Mesendoderm (in vitro differentiated cells): ENCODE data around the gene NTHL1.

ENCODE experiments used
- DNase-seq: peaks from one replicate; pipeline ENCODE4 v3.0.0; 2013
- H2AK5ac ChIP-seq: 2 replicates; pipeline ENCODE4 v1.6.1; 2013; ENCODE audit warnings: low read length, inconsistent platforms
- H2BK120ac ChIP-seq: 2 replicates; pipeline ENCODE4 v1.6.1; 2013; ENCODE audit warnings: low read depth, mild to moderate bottlenecking, low read length, moderate library complexity, mixed read lengths
- H2BK15ac ChIP-seq: replicated peaks from 2 replicates; pipeline ENCODE4 v1.6.1; 2013; ENCODE audit warnings: low read depth, mild to moderate bottlenecking, moderate library complexity
- H2BK5ac ChIP-seq: 2 replicates; pipeline ENCODE4 v1.6.1; 2013; ENCODE audit warnings: low read length, inconsistent platforms
- H3K18ac ChIP-seq: 2 replicates; pipeline ENCODE4 v1.6.1; 2013; ENCODE audit warnings: mild to moderate bottlenecking, low read length, mixed read lengths
- H3K23ac ChIP-seq: one replicate; pipeline ENCODE4 v1.6.1; 2013; ENCODE audit warnings: low read length
- H3K27ac ChIP-seq: 2 replicates; pipeline ENCODE4 v1.5.1; 2013; ENCODE audit warnings: low read depth, mild to moderate bottlenecking, inconsistent platforms, low read length, moderate library complexity
- H3K27me3 ChIP-seq: 2 replicates; pipeline ENCODE4 v1.6.1; 2013; ENCODE audit warnings: low read length, control low read depth, mild to moderate bottlenecking, inconsistent platforms; ENCODE audit not compliant: insufficient read depth, poor library complexity
- H3K36me3 ChIP-seq: 2 replicates; pipeline ENCODE4 v1.6.1; 2013; ENCODE audit warnings: low read length, inconsistent platforms; ENCODE audit not compliant: control insufficient read depth, insufficient read depth
- H3K4ac ChIP-seq: one replicate; pipeline ENCODE4 v1.6.1; 2013; ENCODE audit warnings: low read depth, mild to moderate bottlenecking, low read length, moderate library complexity
- H3K4me1 ChIP-seq: 2 replicates; pipeline ENCODE4 v1.6.1; 2013; ENCODE audit warnings: low read depth, low read length, inconsistent platforms; ENCODE audit not compliant: control insufficient read depth
- H3K4me2 ChIP-seq: 2 replicates; pipeline ENCODE4 v1.6.1; 2013; ENCODE audit warnings: low read length
- H3K4me3 ChIP-seq: 2 replicates; pipeline ENCODE4 v1.5.1; 2013; ENCODE audit warnings: mild to moderate bottlenecking, low read length
- H3K56ac ChIP-seq: one replicate; pipeline ENCODE4 v1.6.1; 2013; ENCODE audit warnings: low read length
- H3K79me1 ChIP-seq: 2 replicates; pipeline ENCODE4 v1.6.1; 2013; ENCODE audit warnings: low read length, inconsistent platforms
- H3K79me2 ChIP-seq: 2 replicates; pipeline ENCODE4 v1.6.1; 2013; ENCODE audit warnings: mild to moderate bottlenecking, low read length; ENCODE audit not compliant: control insufficient read depth, insufficient read depth
- H3K9ac ChIP-seq: 2 replicates; pipeline ENCODE4 v1.6.1; 2013; ENCODE audit warnings: low read length, inconsistent platforms
- H4K5ac ChIP-seq: one replicate; pipeline ENCODE4 v1.6.1; 2013; ENCODE audit warnings: low read length
- H4K8ac ChIP-seq: one replicate; pipeline ENCODE4 v1.6.1; 2013; ENCODE audit warnings: low read depth, mild to moderate bottlenecking, control low read depth, low read length, moderate library complexity
- WGBS: extraction: QIAGEN DNeasy Blood & Tissue Kit; methylation state at CpG from one replicate; pipeline ENCODE4 v1.1.7; 2013; ENCODE audit warnings: low lambda C conversion rate, missing lambda C conversion rate; ENCODE audit not compliant: insufficient coverage; ENCODE audit errors: extremely low coverage; 5-methylcytosine and 5-hydroxymethylcytosine counted together

Gene NTHL1

DNA sequence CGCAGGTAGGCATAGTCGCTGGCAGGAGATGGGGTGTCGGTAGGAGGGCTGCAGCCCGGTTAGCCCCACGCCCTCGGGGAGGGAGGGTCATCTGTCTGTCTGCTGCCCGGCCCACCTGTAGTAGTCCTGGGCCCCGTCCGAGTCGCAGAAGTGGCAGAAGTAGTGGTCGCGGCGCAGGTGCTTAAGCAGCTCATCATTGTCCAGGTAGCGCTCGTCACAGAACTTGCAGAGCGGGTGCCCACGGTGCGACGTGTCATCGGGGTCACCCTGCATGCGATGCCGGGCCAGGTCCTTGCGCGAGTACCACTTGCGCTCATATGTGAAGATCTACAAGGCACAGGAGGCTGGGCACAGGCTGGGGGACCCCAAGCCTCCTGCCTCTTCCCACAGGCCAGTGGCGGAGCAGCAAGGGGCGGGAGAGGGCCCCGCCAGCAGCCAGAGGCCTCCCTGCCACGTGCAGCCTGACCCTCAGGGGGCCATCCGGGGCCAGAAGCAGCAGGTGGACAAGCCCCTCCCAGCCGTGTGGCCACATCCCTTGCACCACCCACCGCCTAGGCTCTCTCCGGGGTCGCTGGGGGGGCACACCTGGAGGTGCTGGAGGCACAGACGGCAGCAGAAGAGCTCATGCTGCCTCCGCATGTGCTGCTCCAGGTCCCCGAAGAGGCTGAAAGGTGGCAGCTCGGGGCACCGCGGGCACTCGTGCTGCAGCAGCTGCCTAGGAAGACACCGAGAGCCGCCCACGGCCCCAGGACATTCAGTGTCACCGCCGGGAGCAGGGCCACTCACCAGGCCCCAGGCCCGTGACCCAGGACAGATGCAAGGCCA lies 45.0 kb downstream of the NTHL1 start:
- Histone ChIP-seq H3K27me3 (no peaks in the 10 kb centered on the region), H3K56ac (no peak overlapping the region), H3K79me1 (peaks cover 23% of the 10 kb centered on the region), H2BK5ac (no peak overlapping the region), H2BK120ac (no peak overlapping the region), H3K18ac (no peak overlapping the region), H4K5ac (no peak overlapping the region), H3K23ac (no peak overlapping the region), H2BK15ac (no peak overlapping the region), H2AK5ac (no peak overlapping the region), H3K4ac (no peak overlapping the region), H3K36me3 (peaks cover 19% of the 10 kb centered on the region), H3K4me3 (no peak overlapping the region), H4K8ac (no peak overlapping the region), H3K9ac (no peak overlapping the region), H3K79me2 (peaks cover 24% of the 10 kb centered on the region), H3K27ac (no peak overlapping the region), H3K4me1 (peaks cover 3% of the 10 kb centered on the region), H3K4me2 (no peak overlapping the region)
- DNase-seq = no peak
- WGBS = no CpG with 5 or more reads among the region's 47 CpGs

DNA sequence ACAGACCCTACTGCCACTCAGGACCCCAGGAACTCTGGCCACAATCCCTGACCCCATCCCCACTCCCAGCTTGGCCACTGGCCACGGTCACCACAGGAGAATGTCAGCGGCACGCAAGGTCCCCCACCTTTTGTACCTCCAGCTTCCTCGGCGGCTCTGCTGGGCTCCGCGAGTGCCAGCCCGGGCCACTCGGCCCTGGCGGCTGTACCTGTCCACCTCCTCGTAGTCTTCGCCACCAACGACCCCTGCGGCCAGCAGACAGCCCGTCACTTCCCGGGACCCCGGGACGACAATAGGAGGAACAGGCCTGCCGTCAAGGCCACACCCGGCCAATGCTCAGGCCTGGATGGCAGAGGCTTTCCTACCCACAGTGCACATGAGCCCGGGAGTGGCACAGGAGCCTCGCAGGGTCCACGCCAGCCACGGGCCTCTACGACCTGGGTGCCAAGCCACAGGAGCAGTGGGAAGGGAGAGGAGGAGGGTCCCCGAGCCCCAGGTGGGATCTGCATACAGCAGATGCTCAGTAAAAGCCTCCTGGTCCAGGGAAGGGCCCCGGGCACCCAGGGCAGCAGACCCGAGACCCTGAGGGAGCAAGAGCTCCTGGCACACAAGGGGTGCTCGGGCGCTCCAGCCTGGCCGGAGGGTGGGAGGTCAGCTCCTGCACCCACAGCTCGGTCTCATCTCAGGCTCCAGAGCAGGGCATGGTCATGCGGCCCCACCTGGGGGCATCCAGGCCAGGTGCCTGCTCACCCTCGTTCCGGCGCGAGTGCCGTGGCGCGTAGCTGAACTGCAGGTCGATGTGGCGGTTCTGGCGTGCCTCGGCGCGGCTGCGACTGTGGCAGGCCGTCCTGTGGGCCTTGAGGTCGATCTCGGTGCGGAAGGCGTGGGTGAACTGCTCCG lies 45.9 kb downstream of the NTHL1 start:
- H3K27me3 ChIP-seq = no peaks in the 10 kb centered on the region
- no peak overlapping the region for H4K8ac ChIP-seq
- no CpG with 5 or more reads among the region's 53 CpGs for WGBS

DNA sequence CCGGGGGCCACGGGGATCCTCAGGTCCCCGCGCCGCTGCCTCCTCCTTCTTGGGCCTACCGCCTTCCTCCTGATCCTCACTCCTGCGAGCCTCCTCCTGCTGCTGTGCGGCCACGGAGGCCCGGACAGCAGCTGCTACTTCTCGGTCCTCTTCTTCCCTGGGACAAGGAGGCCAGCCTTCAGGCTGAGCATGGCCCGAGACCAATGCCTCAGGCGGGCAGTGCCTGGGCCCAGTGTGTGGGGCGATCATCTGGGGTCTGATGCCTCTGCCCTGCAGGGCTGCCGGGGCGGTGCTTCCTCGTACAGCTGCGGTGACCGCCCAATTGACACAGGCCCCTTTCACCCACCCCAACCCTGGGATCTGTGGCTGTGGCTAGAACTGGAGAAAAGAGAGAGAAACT lies 46.6 kb downstream of the NTHL1 start:
- Histone ChIP-seq H3K4me1 (peaks cover 3% of the 10 kb centered on the region), H3K4me2 (no peak overlapping the region), H3K4ac (no peak overlapping the region), H3K9ac (no peak overlapping the region), H3K4me3 (no peak overlapping the region), H3K79me2 (peaks cover 10% of the 10 kb centered on the region), H3K18ac (no peak overlapping the region), H3K36me3 (peaks cover 19% of the 10 kb centered on the region), H3K23ac (no peak overlapping the region), H3K56ac (no peak overlapping the region), H2BK5ac (no peak overlapping the region), H4K5ac (no peak overlapping the region), H3K27ac (no peak overlapping the region), H3K27me3 (no peaks in the 10 kb centered on the region), H2AK5ac (no peak overlapping the region), H2BK120ac (no peak overlapping the region), H3K79me1 (peaks cover 15% of the 10 kb centered on the region), H4K8ac (no peak overlapping the region), H2BK15ac (no peak overlapping the region)
- no CpG with 5 or more reads among the region's 19 CpGs for WGBS
- no peak for DNase-seq

More for the DNA sequence above, 45.9 kb downstream of the NTHL1 start:
- Histone ChIP-seq H3K23ac (no peak overlapping the region), H3K79me1 (peaks cover 19% of the 10 kb centered on the region), H2BK15ac (no peak overlapping the region), H3K36me3 (peaks cover 19% of the 10 kb centered on the region), H3K4me1 (peaks cover 3% of the 10 kb centered on the region), H2BK5ac (no peak overlapping the region), H3K18ac (no peak overlapping the region), H3K4me3 (no peak overlapping the region), H3K56ac (no peak overlapping the region), H3K9ac (no peak overlapping the region), H3K4me2 (no peak overlapping the region), H2AK5ac (no peak overlapping the region), H2BK120ac (no peak overlapping the region), H3K4ac (no peak overlapping the region), H3K79me2 (peaks cover 16% of the 10 kb centered on the region), H4K5ac (no peak overlapping the region), H3K27ac (no peak overlapping the region)
- DNase-seq = no peak

DNA sequence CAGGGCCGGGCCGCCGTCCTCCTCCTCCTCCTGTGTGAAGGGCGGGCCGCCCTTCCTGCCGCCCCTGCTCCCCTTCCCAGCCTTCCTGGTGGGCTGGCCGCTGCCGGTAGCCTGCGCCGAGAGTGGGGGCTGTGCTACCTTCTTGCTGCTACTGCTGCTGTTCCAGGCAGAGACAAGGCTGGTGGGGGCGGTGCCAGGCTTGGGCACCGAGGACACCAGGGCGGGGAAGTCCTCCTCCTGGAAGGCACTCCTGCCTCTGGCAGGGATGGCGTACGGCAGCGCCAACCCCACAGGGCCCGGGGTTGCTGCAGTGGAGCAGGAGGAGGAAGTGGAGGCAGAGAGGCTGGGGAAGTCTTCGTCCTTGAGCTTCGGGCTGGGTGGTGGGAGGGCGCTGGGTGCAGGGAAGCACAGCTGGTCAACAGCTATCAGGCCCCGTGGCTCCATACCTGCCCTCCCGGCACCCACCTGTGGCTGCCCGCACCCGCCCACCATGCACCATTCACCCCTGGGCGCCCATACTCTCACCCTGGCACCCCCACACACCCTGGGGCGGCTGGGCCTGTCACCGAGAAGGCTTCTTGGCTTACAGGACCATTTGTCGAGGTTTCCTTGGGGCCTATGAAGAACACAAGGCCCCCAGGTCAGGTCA lies 47.6 kb downstream of the NTHL1 start:
- no peak overlapping the region for H2BK5ac ChIP-seq
- H2BK120ac ChIP-seq = no peak overlapping the region
- H3K27me3 ChIP-seq = no peaks in the 10 kb centered on the region
- H3K4ac ChIP-seq = no peak overlapping the region
- H3K9ac ChIP-seq = no peak overlapping the region
- no peak overlapping the region for H3K27ac ChIP-seq
- no CpG with 5 or more reads among the region's 28 CpGs for WGBS
- H3K79me2 ChIP-seq = peaks cover 4% of the 10 kb centered on the region
- H3K36me3 ChIP-seq = peaks cover 19% of the 10 kb centered on the region
- no peak overlapping the region for H2BK15ac ChIP-seq
- H4K5ac ChIP-seq = no peak overlapping the region
- peaks cover 3% of the 10 kb centered on the region for H3K4me1 ChIP-seq
- H3K79me1 ChIP-seq = peaks cover 6% of the 10 kb centered on the region
- H3K4me2 ChIP-seq = no peak overlapping the region
- no peak overlapping the region for H4K8ac ChIP-seq
- no peak for DNase-seq
- H3K23ac ChIP-seq = no peak overlapping the region
- no peak overlapping the region for H3K4me3 ChIP-seq
- no peak overlapping the region for H3K56ac ChIP-seq
- no peak overlapping the region for H3K18ac ChIP-seq
- H2AK5ac ChIP-seq = no peak overlapping the region

DNA sequence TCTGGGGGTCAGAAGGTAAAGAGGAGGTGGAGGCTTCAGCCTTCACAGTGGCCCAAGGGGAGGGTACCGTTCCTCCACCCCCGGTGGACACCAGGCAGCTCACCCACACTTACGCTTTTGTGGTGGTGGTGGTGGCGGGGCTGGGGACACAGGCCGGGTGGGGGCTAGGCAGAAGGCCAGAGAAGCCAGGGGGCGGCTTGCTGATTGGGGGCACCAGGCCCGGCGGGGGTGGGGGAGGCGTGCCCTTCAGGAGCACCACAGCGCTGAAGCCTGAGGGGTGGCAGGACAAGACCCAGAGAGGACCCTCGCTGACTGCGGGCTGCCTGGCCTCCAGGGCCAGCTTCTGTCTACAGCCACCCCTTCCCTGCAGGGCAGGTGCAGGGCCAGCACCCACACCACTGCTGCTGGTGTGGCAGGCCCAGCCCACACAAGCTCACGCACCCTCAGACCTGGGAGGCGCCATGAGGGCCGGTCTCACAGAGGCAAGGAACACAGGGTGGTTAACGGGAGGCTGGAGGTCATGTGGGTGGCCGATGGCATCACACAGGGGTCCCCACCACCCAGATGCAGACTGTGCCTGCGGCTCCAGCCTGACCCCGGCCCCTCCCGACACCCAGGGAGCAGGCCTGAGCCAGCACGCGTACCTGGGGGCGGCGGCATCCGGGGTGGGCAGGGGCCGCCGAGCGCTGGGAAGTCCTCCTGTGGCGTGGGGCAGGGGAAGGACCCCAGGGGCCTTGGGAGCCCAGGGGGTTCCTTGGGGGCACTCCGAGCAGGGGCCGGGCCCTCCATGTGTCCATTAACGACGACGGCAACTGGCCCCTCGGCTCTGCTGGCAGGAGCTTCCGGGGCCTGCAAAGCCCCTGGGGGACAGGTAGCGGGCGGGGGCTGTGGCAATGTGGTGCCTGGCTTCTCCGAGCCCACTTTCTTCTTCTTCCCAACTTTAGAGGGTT lies 48.5 kb downstream of the NTHL1 start:
- no peak overlapping the region for H2BK15ac ChIP-seq
- no peaks in the 10 kb centered on the region for H3K27me3 ChIP-seq
- H3K23ac ChIP-seq = no peak overlapping the region
- H3K9ac ChIP-seq = no peak overlapping the region
- no peak overlapping the region for H3K4ac ChIP-seq
- no peak for DNase-seq
- no peak overlapping the region for H2BK120ac ChIP-seq
- H3K4me1 ChIP-seq = peaks cover 1% of the 10 kb centered on the region
- no peak overlapping the region for H3K27ac ChIP-seq
- peaks cover 4% of the 10 kb centered on the region for H3K79me1 ChIP-seq
- H4K8ac ChIP-seq = no peak overlapping the region
- no peak overlapping the region for H2BK5ac ChIP-seq
- no peak overlapping the region for H3K4me3 ChIP-seq
- peaks cover 4% of the 10 kb centered on the region for H3K79me2 ChIP-seq
- H2AK5ac ChIP-seq = no peak overlapping the region
- no peak overlapping the region for H3K4me2 ChIP-seq
- no peak overlapping the region for H4K5ac ChIP-seq
- H3K18ac ChIP-seq = no peak overlapping the region
- no peak overlapping the region for H3K56ac ChIP-seq
- no CpG with 5 or more reads among the region's 39 CpGs for WGBS
- H3K36me3 ChIP-seq = peaks cover 19% of the 10 kb centered on the region
